Aorta (tissue), 5 donors: ENCODE data around the gene ARMS2. TPM values are rescaled to one million over a fixed set of nuclear protein-coding genes. Genes with fewer than 3 reads are reported as not detected.

Experiments
- ATAC-seq: fragments of 200-7000 bp; cut with Tn5 transposase; one replicate; pipeline ENCODE4 v1.9.1; 2022; ENCODE audit warnings: moderate library complexity; ENCODE audit not compliant: low FRiP score
- DNase-seq, 2 donors: peaks; one replicate each; pipeline ENCODE4 v3.0.0-alpha.2; 2020
- H3K27ac ChIP-seq, 2 donors: one replicate each; pipeline ENCODE4 v1.5.1; 2013; ENCODE audit warnings: low read length in 2 of 2, mild to moderate bottlenecking in 2 of 2, moderate library complexity in 2 of 2, control low read depth in 1 of 2, inconsistent platforms in 1 of 2, low read depth in 1 of 2
- H3K27me3 ChIP-seq, 2 donors: one replicate each; pipeline ENCODE4 v1.6.1; 2013; ENCODE audit warnings: control low read depth in 1 of 2, low read length in 1 of 2, mild to moderate bottlenecking in 1 of 2, moderate library complexity in 1 of 2; ENCODE audit not compliant: insufficient read depth in 2 of 2, control insufficient read depth in 1 of 2
- H3K36me3 ChIP-seq, 2 donors: one replicate each; pipeline ENCODE4 v1.6.1; 2013; ENCODE audit warnings: control low read depth in 1 of 2, low read length in 1 of 2, mild to moderate bottlenecking in 1 of 2; ENCODE audit not compliant: insufficient read depth in 2 of 2, control insufficient read depth in 1 of 2
- H3K4me1 ChIP-seq, 2 donors: one replicate each; pipeline ENCODE4 v1.6.1; 2013; ENCODE audit warnings: low read length in 2 of 2, control low read depth in 1 of 2, mild to moderate bottlenecking in 1 of 2, moderate library complexity in 1 of 2; ENCODE audit not compliant: insufficient read depth in 2 of 2, control insufficient read depth in 1 of 2
- H3K4me3 ChIP-seq, 2 donors: one replicate each; pipeline ENCODE4 v1.5.1; 2013; ENCODE audit warnings: low read length in 2 of 2, control low read depth in 1 of 2, mild to moderate bottlenecking in 1 of 2
- H3K9me3 ChIP-seq: one replicate; pipeline ENCODE4 v1.6.1; 2013; ENCODE audit warnings: mild to moderate bottlenecking, low read length; ENCODE audit not compliant: control insufficient read depth
- WGBS, 2 donors: extraction: QIAGEN DNeasy Blood & Tissue Kit; methylation state at CpG; one replicate each; pipeline ENCODE4 v1.1.7; 2013; 5-methylcytosine and 5-hydroxymethylcytosine counted together
- intact Hi-C, 2 donors: fragments of 100-400 bp; cut with DNase I; formaldehyde crosslinking; loops; one replicate each; pipeline versions ENCODE4 v1.14.2 to v1.15.0; 2022
- polyA plus RNA-seq, 2 donors: library from polyadenylated mRNA; stranded (reverse); fragments of 200-250 nt; gene quantifications; one replicate each; pipeline ENCODE4 v1.2.3, GENCODE V29; 2013
- total RNA-seq, 2 donors: library from RNA; stranded (reverse); fragmentation: NEBNext Ultra II Directional; extraction: Animal tissue kit (Norgen Biotek cat#: 25700); gene quantifications; one replicate each; pipeline ENCODE4 v1.2.1, GENCODE V29; 2021
- donor health status: healthy with polysubstance abuse.
- donor health status: Bipolar disorder and iron deficiency.
- donor health status: DM: no; HTN: no; CAD: no.
- donor health status: DM: no; HTN: no; CAD: no.
- donor health status: DM: yes; HTN: yes; CAD: no.

The ARMS2 gene
- total and polyA plus RNA-seq, 4 donors, result not detected

- WGBS, 2 donors, result 69 to 77% methylated on average over 9 of the region's 9 CpGs
These were observed 37.6 kb downstream of the ARMS2 start for GRCh38 chr10:122492006-122492405.

GRCh38 chr10:122492999-122493481 lies 38.6 kb downstream of the ARMS2 start:
- H3K4me3 ChIP-seq, result no peak overlapping the region
- H3K4me1 ChIP-seq, result peaks cover 3% of the 10 kb centered on the region in 2 donors
- no peaks in the 10 kb centered on the region for H3K27me3 ChIP-seq
- peak overlapping the region in 1 of 2 donors; percentile 15 for H3K27ac ChIP-seq
- H3K36me3 ChIP-seq, result no peaks in the 10 kb centered on the region
- peak; percentile 9 for ATAC-seq
- intact Hi-C loops, result no loop called here
- H3K9me3 ChIP-seq, result no peaks in the 10 kb centered on the region
- no peak for DNase-seq
- 40 to 42% methylated on average over 9 of the region's 9 CpGs for WGBS, 2 donors

More at GRCh38 chr10:122492006-122492405, 37.6 kb downstream of the ARMS2 start:
- no peaks in the 10 kb centered on the region for H3K9me3 ChIP-seq
- H3K4me3 ChIP-seq, result no peak overlapping the region
- H3K27me3 ChIP-seq, result no peaks in the 10 kb centered on the region
- peak overlapping the region in 1 of 2 donors; percentile 15 for H3K27ac ChIP-seq
- H3K4me1 ChIP-seq, result peaks cover 3% of the 10 kb centered on the region in 2 donors
- no peak for ATAC-seq
- DNase-seq, result no peak
- no peaks in the 10 kb centered on the region for H3K36me3 ChIP-seq
- intact Hi-C loops, result no loop called here

- Histone ChIP-seq H3K9me3 (no peaks in the 10 kb centered on the region), H3K4me3 (no peak overlapping the region), H3K27ac (peak overlapping the region; percentile 72 to 96), H3K36me3 (no peaks in the 10 kb centered on the region), H3K4me1 (peaks cover 3 to 6% of the 10 kb centered on the region in 2 donors), H3K27me3 (no peaks in the 10 kb centered on the region)
- ATAC-seq (no peak), DNase-seq (no peak)
- intact Hi-C loops, result loop anchor here in 1 of 2 donors (2.0 kb wide), 2 partner anchors 19 to 31 kb away; no protein-coding TSS in a partner anchor
- 85 to 88% methylated on average over 4 of the region's 4 CpGs for WGBS, 2 donors
These were observed 39.3 kb downstream of the ARMS2 start for GRCh38 chr10:122493761-122494160.

- H3K36me3 ChIP-seq, result no peaks in the 10 kb centered on the region
- 69 to 77% methylated on average over 19 to 20 of the region's 20 CpGs for WGBS, 2 donors
- no peaks in the 10 kb centered on the region for H3K27me3 ChIP-seq
- H3K4me3 ChIP-seq, result no peak overlapping the region
- peak overlapping the region; percentile 72 to 96 for H3K27ac ChIP-seq
- peaks cover 3 to 9% of the 10 kb centered on the region in 2 donors for H3K4me1 ChIP-seq
- ATAC-seq, result no peak
- intact Hi-C loops, result loop anchor here in 1 of 2 donors (2.0 kb wide), 2 partner anchors 19 to 31 kb away; no protein-coding TSS in a partner anchor
- DNase-seq, result no peak
- H3K9me3 ChIP-seq, result no peaks in the 10 kb centered on the region
These were observed 39.8 kb downstream of the ARMS2 start for GRCh38 chr10:122494173-122494820.

GRCh38 chr10:122494833-122495232 lies 40.4 kb downstream of the ARMS2 start:
- H3K4me1 ChIP-seq, result peaks cover 3 to 9% of the 10 kb centered on the region in 2 donors
- H3K27me3 ChIP-seq, result no peaks in the 10 kb centered on the region
- DNase-seq, result peak; percentile 91 to 94
- H3K4me3 ChIP-seq, result no peak overlapping the region
- intact Hi-C loops, result loop anchor here in 1 of 2 donors (2.0 kb wide), 2 partner anchors 20 to 32 kb away; no protein-coding TSS in a partner anchor
- H3K9me3 ChIP-seq, result no peaks in the 10 kb centered on the region
- H3K27ac ChIP-seq, result peak overlapping the region; percentile 72 to 96
- peak; percentile 79 for ATAC-seq
- no peaks in the 10 kb centered on the region for H3K36me3 ChIP-seq
- WGBS, 2 donors, result 20 to 24% methylated on average over 14 of the region's 14 CpGs

GRCh38 chr10:122495406-122496340 lies 41.2 kb downstream of the ARMS2 start:
- Histone ChIP-seq H3K27me3 (no peaks in the 10 kb centered on the region), H3K36me3 (no peaks in the 10 kb centered on the region), H3K4me1 (peaks cover 3 to 9% of the 10 kb centered on the region in 2 donors), H3K4me3 (no peak overlapping the region), H3K27ac (peak overlapping the region; percentile 72 to 96), H3K9me3 (no peaks in the 10 kb centered on the region)
- ATAC-seq (peak; percentile 58), DNase-seq (peak in 1 of 2 donors; percentile 80)
- intact Hi-C loops, result loop anchor here in 1 of 2 donors (2.0 kb wide), 2 partner anchors 21 to 33 kb away; no protein-coding TSS in a partner anchor
- 16 to 27% methylated on average over 12 of the region's 12 CpGs for WGBS, 2 donors

- Histone ChIP-seq H3K36me3 (no peaks in the 10 kb centered on the region), H3K4me1 (peaks cover 0 to 9% of the 10 kb centered on the region in 2 donors), H3K4me3 (no peak overlapping the region), H3K27ac (peak overlapping the region in 1 of 2 donors; percentile 59), H3K9me3 (no peaks in the 10 kb centered on the region), H3K27me3 (no peaks in the 10 kb centered on the region)
- intact Hi-C loops, result no loop called here
- DNase-seq (no peak), ATAC-seq (no peak)
- WGBS, 2 donors, result 97 to 100% methylated on average over 2 of the region's 2 CpGs
These were observed 42.8 kb downstream of the ARMS2 start for GRCh38 chr10:122497241-122497640.

- 8 to 12% methylated on average over 5 of the region's 5 CpGs for WGBS, 2 donors
- ATAC-seq (peak; percentile 64), DNase-seq (peak in 1 of 2 donors; percentile 75)
- no peaks in the 10 kb centered on the region for H3K27me3 ChIP-seq
- H3K4me3 ChIP-seq, result no peak overlapping the region
- H3K4me1 ChIP-seq, result peaks cover 0 to 9% of the 10 kb centered on the region in 2 donors
- intact Hi-C loops, result loop anchor here in 1 of 2 donors (2.0 kb wide), 1 partner anchor 124 kb away; the partner anchor contains the start of gene PLEKHA1
- H3K27ac ChIP-seq, result peak overlapping the region; percentile 31 to 96
- H3K36me3 ChIP-seq, result no peaks in the 10 kb centered on the region
- H3K9me3 ChIP-seq, result no peaks in the 10 kb centered on the region
These were observed 44.1 kb downstream of the ARMS2 start for GRCh38 chr10:122498521-122498920.
